Astrocyte (in vitro differentiated cells and primary cell): ENCODE measurements around the gene TLR1.

Experiments used
- EZH2 ChIP-seq: IDR thresholded peaks from 2 replicates; pipeline ENCODE4 v1.6.1; 2012; ENCODE audit warnings: mild to moderate bottlenecking, low read length, inconsistent platforms; ENCODE audit not compliant: insufficient read depth
- TF ChIP-seq, protein P1 (sequence below): IDR thresholded peaks from 2 replicates; pipeline ENCODE4 v1.5.1; 2011; ENCODE audit warnings: low read depth, mild to moderate bottlenecking, inconsistent platforms, low read length, moderate library complexity; ENCODE audit not compliant: insufficient read depth

DNA sequence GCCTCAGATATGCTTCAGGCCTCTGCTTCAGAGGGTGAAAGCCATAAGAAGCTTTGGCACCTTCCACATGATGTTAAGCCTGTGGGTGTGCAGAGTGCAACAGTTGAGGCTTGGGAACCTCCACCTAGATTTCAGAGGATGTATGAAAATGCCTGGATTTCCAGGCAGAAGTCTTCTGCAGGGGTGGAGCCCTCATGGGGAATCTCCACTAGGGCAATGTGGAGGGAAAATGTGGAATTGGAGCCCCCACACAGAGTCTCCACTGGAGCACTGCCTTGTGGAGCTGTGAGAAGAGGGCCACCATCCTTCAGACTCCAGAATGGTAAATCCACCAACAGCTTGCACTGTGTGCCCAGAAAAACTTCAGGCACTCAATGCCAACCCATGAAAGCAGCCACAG, 57.0 kb downstream of the TLR1 start:
- TF ChIP-seq, protein P1, sequence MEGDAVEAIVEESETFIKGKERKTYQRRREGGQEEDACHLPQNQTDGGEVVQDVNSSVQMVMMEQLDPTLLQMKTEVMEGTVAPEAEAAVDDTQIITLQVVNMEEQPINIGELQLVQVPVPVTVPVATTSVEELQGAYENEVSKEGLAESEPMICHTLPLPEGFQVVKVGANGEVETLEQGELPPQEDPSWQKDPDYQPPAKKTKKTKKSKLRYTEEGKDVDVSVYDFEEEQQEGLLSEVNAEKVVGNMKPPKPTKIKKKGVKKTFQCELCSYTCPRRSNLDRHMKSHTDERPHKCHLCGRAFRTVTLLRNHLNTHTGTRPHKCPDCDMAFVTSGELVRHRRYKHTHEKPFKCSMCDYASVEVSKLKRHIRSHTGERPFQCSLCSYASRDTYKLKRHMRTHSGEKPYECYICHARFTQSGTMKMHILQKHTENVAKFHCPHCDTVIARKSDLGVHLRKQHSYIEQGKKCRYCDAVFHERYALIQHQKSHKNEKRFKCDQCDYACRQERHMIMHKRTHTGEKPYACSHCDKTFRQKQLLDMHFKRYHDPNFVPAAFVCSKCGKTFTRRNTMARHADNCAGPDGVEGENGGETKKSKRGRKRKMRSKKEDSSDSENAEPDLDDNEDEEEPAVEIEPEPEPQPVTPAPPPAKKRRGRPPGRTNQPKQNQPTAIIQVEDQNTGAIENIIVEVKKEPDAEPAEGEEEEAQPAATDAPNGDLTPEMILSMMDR = no peak
- no peak for TF ChIP-seq EZH2
